H9 (cell line): ENCODE data around the gene LRRC8E. TPM values are rescaled to one million over a fixed set of nuclear protein-coding genes. Genes with fewer than 3 reads are reported as not detected.

Experiments
- DNase-seq: peaks from one replicate; pipeline ENCODE4 v3.0.0-alpha.2; 2017
- H2AFZ ChIP-seq: one replicate; pipeline ENCODE4 v1.6.1; 2013; ENCODE audit warnings: mild to moderate bottlenecking, low read length, control low read depth, moderate library complexity
- H2AK5ac ChIP-seq: 2 replicates; pipeline ENCODE4 v1.6.1; 2013; ENCODE audit warnings: low read length, control low read depth, mixed read lengths; ENCODE audit not compliant: insufficient read length
- H2BK120ac ChIP-seq: one replicate; pipeline ENCODE4 v1.6.1; 2013; ENCODE audit warnings: low read depth, mild to moderate bottlenecking, low read length, control low read depth, inconsistent platforms; ENCODE audit not compliant: poor library complexity, severe bottlenecking
- H2BK12ac ChIP-seq: 2 replicates; pipeline ENCODE4 v1.6.1; 2013; ENCODE audit warnings: low read length, control low read depth, mixed read lengths, low read depth; ENCODE audit not compliant: insufficient read length
- H2BK15ac ChIP-seq: 2 replicates; pipeline ENCODE4 v1.6.1; 2013; ENCODE audit warnings: low read depth, low read length, control low read depth
- H2BK20ac ChIP-seq: one replicate; pipeline ENCODE4 v1.6.1; 2013; ENCODE audit warnings: low read depth, mild to moderate bottlenecking, low read length, control low read depth, inconsistent platforms; ENCODE audit not compliant: poor library complexity, severe bottlenecking
- H2BK5ac ChIP-seq: 2 replicates; pipeline ENCODE4 v1.6.1; 2013; ENCODE audit warnings: low read length, control low read depth, mixed read lengths; ENCODE audit not compliant: insufficient read length
- H3K14ac ChIP-seq: 2 replicates; pipeline ENCODE4 v1.6.1; 2013; ENCODE audit warnings: low read length, control low read depth; ENCODE audit not compliant: insufficient read depth
- H3K18ac ChIP-seq: 2 replicates; pipeline ENCODE4 v1.6.1; 2013; ENCODE audit warnings: low read depth, mild to moderate bottlenecking, mixed read lengths, low read length, control low read depth; ENCODE audit not compliant: insufficient read length
- H3K23ac ChIP-seq: 2 replicates; pipeline ENCODE4 v1.6.1; 2013; ENCODE audit warnings: low read length, control low read depth, mixed read lengths, low read depth; ENCODE audit not compliant: insufficient read length
- H3K23me2 ChIP-seq: 2 replicates; pipeline ENCODE4 v1.6.1; 2013; ENCODE audit warnings: low read depth, mild to moderate bottlenecking, mixed read lengths, low read length, control low read depth; ENCODE audit not compliant: insufficient read length, poor library complexity, severe bottlenecking
- H3K27ac ChIP-seq: 2 replicates; pipeline ENCODE4 v1.5.1; 2013; ENCODE audit warnings: low read length, control low read depth, mixed read lengths, low read depth; ENCODE audit not compliant: insufficient read length
- H3K27me3 ChIP-seq: 2 replicates; pipeline ENCODE4 v1.6.1; 2013; ENCODE audit warnings: low read length, control low read depth, inconsistent platforms; ENCODE audit not compliant: insufficient read depth
- H3K4ac ChIP-seq: 2 replicates; pipeline ENCODE4 v1.6.1; 2013; ENCODE audit warnings: low read depth, mild to moderate bottlenecking, control low read depth, inconsistent platforms, low read length, moderate library complexity
- H3K4me1 ChIP-seq: 2 replicates; pipeline ENCODE4 v1.6.1; 2013; ENCODE audit warnings: low read length, control low read depth, inconsistent platforms; ENCODE audit not compliant: insufficient read depth
- H3K4me2 ChIP-seq: 2 replicates; pipeline ENCODE4 v1.6.1; 2013; ENCODE audit warnings: low read length, control low read depth, mixed read lengths; ENCODE audit not compliant: insufficient read length, insufficient read depth
- H3K56ac ChIP-seq: 2 replicates; pipeline ENCODE4 v1.6.1; 2013; ENCODE audit warnings: low read depth, mild to moderate bottlenecking, mixed read lengths, low read length, control low read depth; ENCODE audit not compliant: insufficient read length
- H3K79me1 ChIP-seq: 2 replicates; pipeline ENCODE4 v1.6.1; 2013; ENCODE audit warnings: low read depth, mild to moderate bottlenecking, moderate library complexity, low read length, control low read depth, inconsistent platforms; ENCODE audit not compliant: insufficient read depth, poor library complexity, severe bottlenecking
- H3K79me2 ChIP-seq: 2 replicates; pipeline ENCODE4 v1.6.1; 2013; ENCODE audit warnings: low read length, control low read depth, inconsistent platforms; ENCODE audit not compliant: insufficient read depth
- H3K9ac ChIP-seq: 2 replicates; pipeline ENCODE4 v1.6.1; 2013; ENCODE audit warnings: low read length, control low read depth, mixed read lengths; ENCODE audit not compliant: insufficient read length; ENCODE audit errors: extremely low read depth
- H3K9me3 ChIP-seq: one replicate; pipeline ENCODE4 v1.6.1; 2013; ENCODE audit warnings: low read depth, low read length, inconsistent platforms; ENCODE audit not compliant: control insufficient read depth
- H3T11ph ChIP-seq: one replicate; pipeline ENCODE4 v1.6.1; 2013; ENCODE audit warnings: mild to moderate bottlenecking, low read length, control low read depth, inconsistent platforms
- H4K20me1 ChIP-seq: one replicate; pipeline ENCODE4 v1.6.1; 2013; ENCODE audit not compliant: control insufficient read depth, insufficient read length, insufficient read depth
- H4K5ac ChIP-seq: 2 replicates; pipeline ENCODE4 v1.6.1; 2013; ENCODE audit warnings: low read depth, mild to moderate bottlenecking, mixed read lengths, low read length, control low read depth; ENCODE audit not compliant: insufficient read length
- H4K8ac ChIP-seq: replicated peaks from 2 replicates; pipeline ENCODE4 v1.6.1; 2013; ENCODE audit warnings: low read length, control low read depth, mixed read lengths, low read depth; ENCODE audit not compliant: insufficient read length
- H4K91ac ChIP-seq: 2 replicates; pipeline ENCODE4 v1.6.1; 2013; ENCODE audit warnings: low read depth, mild to moderate bottlenecking, moderate library complexity, mixed read lengths, low read length, control low read depth; ENCODE audit not compliant: insufficient read length
- H3K27ac Mint-ChIP-seq, 3 experiments: 2 replicates in 2 of 3; 3 replicates in 1 of 3; pipeline ENCODE4 v1.8.0; 2020 to 2021; ENCODE audit warnings: mixed read lengths in 3 of 3, mild to moderate bottlenecking in 1 of 3, moderate library complexity in 1 of 3
- H3K27me3 Mint-ChIP-seq: 2 replicates; pipeline ENCODE4 v1.8.0; 2021; ENCODE audit warnings: low read depth, mild to moderate bottlenecking, moderate library complexity, mixed read lengths
- H3K36me3 Mint-ChIP-seq, 3 experiments: 2 replicates in 2 of 3; 3 replicates in 1 of 3; pipeline ENCODE4 v1.8.0; 2020 to 2021; ENCODE audit warnings: low read depth in 3 of 3, mixed read lengths in 3 of 3; ENCODE audit not compliant: insufficient read depth in 1 of 3
- H3K4me1 Mint-ChIP-seq, 2 experiments: 2 replicates each; pipeline ENCODE4 v1.8.0; 2020; ENCODE audit warnings: mixed read lengths in 2 of 2
- H3K4me3 Mint-ChIP-seq, 2 experiments: 2 replicates in 1 of 2; 3 replicates in 1 of 2; pipeline ENCODE4 v1.8.0; 2020 to 2021; ENCODE audit warnings: mild to moderate bottlenecking in 2 of 2, mixed read lengths in 2 of 2, moderate library complexity in 1 of 2
- H3K9me3 Mint-ChIP-seq, 2 experiments: 2 replicates in 1 of 2; 3 replicates in 1 of 2; pipeline ENCODE4 v1.8.0; 2020; ENCODE audit warnings: mild to moderate bottlenecking in 2 of 2, mixed read lengths in 2 of 2, moderate library complexity in 1 of 2
- CTCF ChIP-seq: fragments of 200-600 bp; sonication (generic); conservative IDR thresholded peaks from 3 replicates; pipeline ENCODE4 v1.8.0; 2021; ENCODE audit warnings: antibody characterized with exemption, mild to moderate bottlenecking
- WGBS: extraction: QIAGEN DNeasy Blood & Tissue Kit; methylation state at CpG from one replicate; pipeline ENCODE4 v1.1.7; 2013; ENCODE audit warnings: missing lambda C conversion rate, low lambda C conversion rate, mixed read lengths; ENCODE audit not compliant: insufficient read length; ENCODE audit errors: extremely low coverage; 5-methylcytosine and 5-hydroxymethylcytosine counted together
- total RNA-seq: library from RNA; stranded (reverse); gene quantifications from 2 replicates; pipeline ENCODE4 v1.2.1, GENCODE V29; 2021

The LRRC8E gene
- total RNA-seq, 1 experiment from 2014 or later, result 4.8 TPM

- no peak overlapping the region for H3K4ac ChIP-seq
- no peaks in the 10 kb centered on the region for H3K9me3 Mint-ChIP-seq
- no peak overlapping the region for H2AK5ac ChIP-seq
- no CpG with 5 or more reads among the region's 55 CpGs for WGBS
- H3K27me3 Mint-ChIP-seq, result no peaks in the 10 kb centered on the region
- no peak overlapping the region for H3K23ac ChIP-seq
- TF ChIP-seq CTCF, result no peak
- H3K56ac ChIP-seq, result no peak overlapping the region
- no peak overlapping the region for H4K5ac ChIP-seq
- no peak overlapping the region for H3K18ac ChIP-seq
- H3K4me1 Mint-ChIP-seq, result peaks cover 0 to under 1% of the 10 kb centered on the region in 2 experiments; a peak in 1 of 4 replicates
- H3K4me3 Mint-ChIP-seq, result no peak overlapping the region
- no peak overlapping the region for H4K8ac ChIP-seq
- no peak overlapping the region for H3K14ac ChIP-seq
- no peaks in the 10 kb centered on the region for H3K79me1 ChIP-seq
- H3K27ac Mint-ChIP-seq, result no peak overlapping the region; a peak in 1 of 7 replicates
- H3K4me1 ChIP-seq, result no peaks in the 10 kb centered on the region
- H3K4me2 ChIP-seq, result no peak overlapping the region
- no peak overlapping the region for H2BK15ac ChIP-seq
- H3K27ac ChIP-seq, result no peak overlapping the region
- no peaks in the 10 kb centered on the region for H3K79me2 ChIP-seq
- no peaks in the 10 kb centered on the region for H3K9me3 ChIP-seq
- no peaks in the 10 kb centered on the region for H4K20me1 ChIP-seq
- H2BK5ac ChIP-seq, result no peak overlapping the region
- H2AFZ ChIP-seq, result no peak overlapping the region
- peaks cover 31 to 77% (median 67%) of the 10 kb centered on the region in 3 experiments; a peak in 6 of 7 replicates for H3K36me3 Mint-ChIP-seq
- no peak overlapping the region for H3T11ph ChIP-seq
- no peak overlapping the region for H2BK20ac ChIP-seq
- no peak overlapping the region for H4K91ac ChIP-seq
- no peak overlapping the region for H3K9ac ChIP-seq
- no peak overlapping the region for H2BK120ac ChIP-seq
- no peak for DNase-seq
- no peaks in the 10 kb centered on the region for H3K27me3 ChIP-seq
- H2BK12ac ChIP-seq, result no peak overlapping the region
- H3K23me2 ChIP-seq, result no peaks in the 10 kb centered on the region
Observed at GRCh38 chr19:7933828-7934725, 45.8 kb downstream of the LRRC8E start.
